Measurements from ENCODE around the gene KRT80.

DNA sequence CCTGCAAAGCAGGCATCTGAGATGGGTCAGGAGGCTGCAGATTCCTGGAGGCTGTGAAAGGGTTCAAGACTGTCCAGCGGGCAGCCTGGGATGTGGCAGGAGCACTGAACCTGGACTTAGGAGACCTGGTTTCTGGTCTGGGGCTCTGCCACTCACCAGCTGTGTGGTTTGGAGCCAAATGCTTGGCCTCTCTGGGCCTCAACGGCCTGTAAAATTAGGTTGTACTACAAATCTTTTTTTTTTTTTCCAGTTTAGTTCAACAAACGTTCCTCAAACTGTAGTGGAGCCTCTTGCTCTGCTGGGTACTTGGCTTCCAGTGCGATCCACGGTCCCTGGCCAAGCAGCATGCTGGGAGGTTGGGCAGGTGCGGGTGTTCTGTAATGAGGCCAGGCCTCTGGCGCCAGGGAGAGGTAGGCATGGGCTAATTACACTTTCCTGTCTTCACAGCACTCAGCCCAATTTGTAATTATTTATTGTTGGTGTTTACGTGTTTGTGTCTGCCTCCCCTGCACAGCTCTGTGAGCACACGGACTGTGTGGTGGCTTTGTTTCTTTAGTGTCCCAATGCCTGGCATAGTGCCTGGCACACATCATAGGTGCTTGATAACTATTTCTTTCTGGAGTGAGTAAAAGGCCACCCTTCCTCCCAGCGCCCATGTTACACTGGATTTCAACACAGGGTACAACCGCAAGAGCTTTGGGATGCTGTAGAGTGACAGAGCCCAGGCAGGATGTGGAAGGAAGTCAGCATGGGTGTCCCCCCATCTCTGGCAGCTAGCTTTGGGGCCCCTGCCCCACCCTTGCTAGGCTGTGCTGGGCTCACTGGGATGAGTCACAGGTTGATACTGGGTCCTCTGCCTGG, 5.8 kb upstream of the KRT80 start:
- TF ChIP-seq POLR2A (IDR thresholded peaks at IDR 0.05) = no peak
- TF ChIP-seq, protein P1, sequence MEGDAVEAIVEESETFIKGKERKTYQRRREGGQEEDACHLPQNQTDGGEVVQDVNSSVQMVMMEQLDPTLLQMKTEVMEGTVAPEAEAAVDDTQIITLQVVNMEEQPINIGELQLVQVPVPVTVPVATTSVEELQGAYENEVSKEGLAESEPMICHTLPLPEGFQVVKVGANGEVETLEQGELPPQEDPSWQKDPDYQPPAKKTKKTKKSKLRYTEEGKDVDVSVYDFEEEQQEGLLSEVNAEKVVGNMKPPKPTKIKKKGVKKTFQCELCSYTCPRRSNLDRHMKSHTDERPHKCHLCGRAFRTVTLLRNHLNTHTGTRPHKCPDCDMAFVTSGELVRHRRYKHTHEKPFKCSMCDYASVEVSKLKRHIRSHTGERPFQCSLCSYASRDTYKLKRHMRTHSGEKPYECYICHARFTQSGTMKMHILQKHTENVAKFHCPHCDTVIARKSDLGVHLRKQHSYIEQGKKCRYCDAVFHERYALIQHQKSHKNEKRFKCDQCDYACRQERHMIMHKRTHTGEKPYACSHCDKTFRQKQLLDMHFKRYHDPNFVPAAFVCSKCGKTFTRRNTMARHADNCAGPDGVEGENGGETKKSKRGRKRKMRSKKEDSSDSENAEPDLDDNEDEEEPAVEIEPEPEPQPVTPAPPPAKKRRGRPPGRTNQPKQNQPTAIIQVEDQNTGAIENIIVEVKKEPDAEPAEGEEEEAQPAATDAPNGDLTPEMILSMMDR (IDR thresholded peaks at IDR 0.05 in 8 of 11, conservative IDR thresholded peaks at IDR 0.05 in 3 of 11) = no peak
- peak in 1 of 3 donors; percentile 11 for TF ChIP-seq POLR2AphosphoS5 (IDR thresholded peaks at IDR 0.05)

Measured in spleen (tissue), 7 donors.